HG03457 (cell line): ENCODE data around the gene TMEM223.
"Not testable (repeated sequence)": the region's sequence is repeated elsewhere in the genome, so short reads cannot be mapped to it uniquely, and the experiment has no call there.

ENCODE experiments used
- ATAC-seq: cut with Tn5 transposase; IDR thresholded peaks from one replicate; pipeline ENCODE4 v1.9.1; 2021; ENCODE audit warnings: moderate number of reproducible peaks; ENCODE audit not compliant: unreplicated experiment

TMEM223 gene, protein sequence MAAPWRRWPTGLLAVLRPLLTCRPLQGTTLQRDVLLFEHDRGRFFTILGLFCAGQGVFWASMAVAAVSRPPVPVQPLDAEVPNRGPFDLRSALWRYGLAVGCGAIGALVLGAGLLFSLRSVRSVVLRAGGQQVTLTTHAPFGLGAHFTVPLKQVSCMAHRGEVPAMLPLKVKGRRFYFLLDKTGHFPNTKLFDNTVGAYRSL

GRCh38 chr11:62791501-62792201, at the start of gene TMEM223:
Gene TMEM223, minus strand, starts transcription at chr11:62792006. Its CDS starts 12 bp downstream, at chr11:62791994.
- ATAC-seq, result peak; percentile 47

DNA sequence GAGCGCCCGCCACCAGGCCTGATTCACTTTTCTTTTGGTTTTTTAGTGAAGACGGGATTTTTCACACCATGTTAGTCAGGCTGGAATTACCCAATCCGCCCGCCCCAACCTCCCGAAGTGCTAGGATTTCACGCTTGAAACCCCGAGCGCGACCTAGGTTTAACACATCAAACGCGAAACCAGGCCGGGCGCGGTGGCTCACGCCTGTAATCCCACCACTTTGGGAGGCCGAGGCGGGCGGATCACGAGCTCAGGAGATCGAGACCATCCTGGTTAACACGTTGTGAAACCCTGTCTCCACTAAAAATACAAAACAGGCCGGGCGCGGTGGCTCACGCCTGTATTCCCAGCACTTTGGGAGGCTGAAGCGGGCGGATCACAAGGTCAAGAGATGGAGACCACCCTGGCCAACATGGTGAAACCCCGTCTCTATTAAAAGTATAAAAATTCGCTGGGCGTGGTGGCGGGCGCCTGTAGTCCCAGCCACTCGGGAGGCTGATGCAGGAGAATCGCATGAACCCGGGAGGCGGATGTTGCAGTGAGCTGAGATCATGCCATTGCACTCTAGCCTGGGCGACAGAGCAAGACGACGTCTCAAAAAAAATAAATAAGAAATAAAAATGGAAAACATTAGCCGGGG, 49.0 kb upstream of the TMEM223 start:
- ATAC-seq, result not testable (repeated sequence)

DNA sequence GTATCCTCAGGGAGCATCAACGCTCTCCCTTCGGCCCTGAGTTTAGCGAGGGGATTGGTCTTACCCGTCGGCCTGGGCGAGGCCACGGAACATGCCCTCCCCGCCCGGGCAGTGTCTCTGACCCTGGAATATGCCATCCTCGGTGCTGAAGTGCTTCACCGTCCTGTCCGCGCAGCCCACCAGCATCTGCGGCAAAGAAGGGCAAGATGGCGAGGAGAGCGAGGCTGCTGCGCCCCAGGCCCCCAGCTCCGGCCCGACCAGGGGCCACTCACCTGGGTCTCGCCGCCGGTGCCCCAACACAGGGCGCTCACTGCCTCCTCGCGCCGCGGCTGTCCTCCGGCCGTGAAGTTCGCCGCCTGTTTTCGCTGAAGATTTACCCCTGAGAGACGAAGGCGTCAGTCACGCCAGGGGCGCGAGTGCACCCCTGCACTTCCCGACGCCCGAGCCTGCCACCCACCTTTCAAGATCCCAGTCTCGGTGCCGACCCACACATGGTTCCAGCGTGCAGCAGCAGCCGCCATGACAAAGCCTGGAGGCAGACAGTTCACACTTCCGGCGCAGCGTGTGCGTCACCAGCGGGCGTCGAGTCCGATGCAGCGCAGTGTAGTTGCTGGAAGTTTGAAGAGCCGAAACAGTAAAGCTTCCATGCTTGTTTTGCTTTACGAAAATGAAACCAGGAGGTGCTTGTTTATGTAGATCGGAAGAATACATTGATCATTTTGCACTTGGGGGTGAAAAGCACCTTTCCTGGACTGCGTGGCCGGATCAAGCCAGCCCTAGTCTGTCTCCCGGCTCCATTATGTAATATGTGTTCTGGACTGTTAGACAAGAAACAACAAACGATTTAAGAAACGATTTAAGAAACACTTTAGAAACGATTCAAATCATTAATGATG, 47.5 kb upstream of the TMEM223 start, which contains the start of gene WDR74:
Gene WDR74, minus strand, starts transcription at position 541 of the 896 bp plus-strand sequence. Its CDS starts 20 bp downstream, at position 521.
- ATAC-seq, result peak; percentile 35

DNA sequence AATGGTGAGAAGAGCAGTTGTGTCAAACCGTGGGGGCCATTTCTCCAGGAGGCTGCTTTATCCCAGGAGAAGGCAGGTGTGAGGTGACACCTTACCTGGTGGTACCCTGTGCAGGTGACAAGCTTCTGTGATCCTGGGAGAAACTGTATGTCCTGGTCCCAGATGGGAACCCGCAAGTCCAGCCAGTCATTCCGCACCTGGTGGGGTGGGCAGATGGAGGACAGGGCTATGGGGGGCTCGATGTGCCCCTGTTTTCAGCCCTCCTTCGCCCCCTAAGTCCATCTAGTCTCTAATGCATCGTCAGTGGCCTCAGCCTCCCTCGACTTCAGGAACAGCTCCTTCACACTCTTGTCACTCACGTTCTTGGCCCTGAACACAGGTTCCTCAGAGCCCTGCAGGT, 43.5 kb upstream of the TMEM223 start:
- no peak for ATAC-seq

GRCh38 chr11:62832336-62833234, 40.8 kb upstream of the TMEM223 start, which contains the start of gene TEX54:
Gene TEX54, minus strand, starts transcription at chr11:62832841.
- ATAC-seq, result peak; percentile 8

- ATAC-seq, result peak; percentile 58
These were observed 39.9 kb upstream of the TMEM223 start, which contains the start of gene STX5 for GRCh38 chr11:62831520-62832335. Gene STX5, minus strand, starts transcription at chr11:62832051. Its CDS starts 808 bp downstream, at chr11:62831243.

DNA sequence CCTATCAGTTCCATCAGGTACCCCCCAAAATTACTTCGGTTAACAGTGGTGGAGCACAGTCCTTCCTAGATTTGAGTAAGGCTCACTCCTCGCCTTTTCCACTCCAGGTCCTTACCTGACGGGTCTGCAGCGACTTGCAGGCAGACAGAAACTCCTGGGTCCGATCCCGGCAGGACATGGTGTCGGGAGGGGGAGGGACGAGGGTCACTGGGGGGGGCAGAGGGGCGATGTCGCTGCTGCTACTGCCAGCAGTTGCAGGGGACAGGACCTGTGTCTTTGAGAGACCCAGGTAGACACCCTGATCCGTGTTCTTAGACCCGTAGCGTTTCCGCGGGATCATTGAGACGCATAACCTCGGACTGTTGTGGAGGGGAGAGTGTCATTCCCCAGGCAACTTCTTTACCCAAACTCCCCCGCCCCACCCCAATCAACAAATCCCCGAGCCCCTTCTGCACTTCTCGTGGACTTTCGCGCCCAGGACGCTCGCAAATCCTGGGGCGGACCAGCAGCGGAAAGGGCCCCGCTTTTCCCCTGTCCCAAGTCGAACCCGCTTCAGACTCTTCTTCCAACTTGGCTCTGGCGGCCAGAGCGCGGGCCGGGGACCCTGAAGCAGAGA, 39.2 kb upstream of the TMEM223 start:
- no peak for ATAC-seq

DNA sequence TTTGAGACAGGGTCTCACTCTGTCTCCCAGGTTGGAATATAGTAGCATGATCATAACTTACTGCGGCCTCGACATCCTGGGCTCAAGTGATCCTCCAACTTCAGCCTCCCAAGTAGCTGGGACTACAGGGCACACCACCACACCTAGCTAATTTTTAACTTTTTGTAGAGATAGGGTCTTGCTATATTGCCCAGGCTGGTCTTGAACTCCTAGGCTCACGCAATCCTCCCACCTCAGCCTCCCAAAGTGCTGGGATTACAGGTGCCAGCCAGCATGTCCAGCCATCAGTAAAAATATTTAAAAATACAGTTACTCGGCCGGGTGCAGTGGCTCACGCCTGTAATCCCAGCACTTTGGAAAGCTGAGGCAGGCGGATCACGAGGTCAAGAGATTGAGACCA, 36.3 kb upstream of the TMEM223 start:
- ATAC-seq, result not testable (repeated sequence)

GRCh38 chr11:62823677-62824076, 31.9 kb upstream of the TMEM223 start:
- ATAC-seq, result no peak

- no peak for ATAC-seq
These were observed 25.3 kb upstream of the TMEM223 start for GRCh38 chr11:62817129-62817528.

GRCh38 chr11:62816557-62816956, 24.8 kb upstream of the TMEM223 start:
- ATAC-seq, result no peak

GRCh38 chr11:62811659-62812058, 19.9 kb upstream of the TMEM223 start:
- no peak for ATAC-seq

GRCh38 chr11:62810748-62811147, 18.9 kb upstream of the TMEM223 start:
- no peak for ATAC-seq

DNA sequence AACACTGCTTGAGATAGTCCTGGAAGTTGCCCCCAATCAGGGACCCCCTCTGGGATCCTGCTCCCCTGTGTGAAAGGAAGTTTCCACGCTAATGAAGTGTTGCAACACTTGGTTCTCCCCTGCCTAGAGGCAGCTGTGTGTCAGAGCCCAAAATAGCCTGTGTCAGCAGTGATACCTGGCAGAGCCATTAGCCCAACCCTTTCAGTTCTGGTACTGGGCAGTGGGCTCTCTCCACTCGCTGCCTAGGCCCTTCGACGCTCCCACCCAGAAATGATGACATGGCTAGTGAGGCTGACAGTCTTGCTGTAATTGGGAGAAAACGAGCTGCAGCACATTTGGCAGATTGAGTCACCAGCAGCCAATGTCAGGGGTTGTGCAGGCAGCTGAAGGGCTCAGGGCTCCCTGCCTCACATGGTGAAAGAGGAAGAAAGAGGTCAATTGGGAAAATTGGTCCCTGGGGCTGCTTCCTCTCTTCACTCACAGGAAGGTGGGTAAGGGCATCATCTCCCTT, 14.9 kb upstream of the TMEM223 start:
- ATAC-seq, result no peak

- ATAC-seq, result no peak
These were observed 14.2 kb upstream of the TMEM223 start for GRCh38 chr11:62805961-62806441.

DNA sequence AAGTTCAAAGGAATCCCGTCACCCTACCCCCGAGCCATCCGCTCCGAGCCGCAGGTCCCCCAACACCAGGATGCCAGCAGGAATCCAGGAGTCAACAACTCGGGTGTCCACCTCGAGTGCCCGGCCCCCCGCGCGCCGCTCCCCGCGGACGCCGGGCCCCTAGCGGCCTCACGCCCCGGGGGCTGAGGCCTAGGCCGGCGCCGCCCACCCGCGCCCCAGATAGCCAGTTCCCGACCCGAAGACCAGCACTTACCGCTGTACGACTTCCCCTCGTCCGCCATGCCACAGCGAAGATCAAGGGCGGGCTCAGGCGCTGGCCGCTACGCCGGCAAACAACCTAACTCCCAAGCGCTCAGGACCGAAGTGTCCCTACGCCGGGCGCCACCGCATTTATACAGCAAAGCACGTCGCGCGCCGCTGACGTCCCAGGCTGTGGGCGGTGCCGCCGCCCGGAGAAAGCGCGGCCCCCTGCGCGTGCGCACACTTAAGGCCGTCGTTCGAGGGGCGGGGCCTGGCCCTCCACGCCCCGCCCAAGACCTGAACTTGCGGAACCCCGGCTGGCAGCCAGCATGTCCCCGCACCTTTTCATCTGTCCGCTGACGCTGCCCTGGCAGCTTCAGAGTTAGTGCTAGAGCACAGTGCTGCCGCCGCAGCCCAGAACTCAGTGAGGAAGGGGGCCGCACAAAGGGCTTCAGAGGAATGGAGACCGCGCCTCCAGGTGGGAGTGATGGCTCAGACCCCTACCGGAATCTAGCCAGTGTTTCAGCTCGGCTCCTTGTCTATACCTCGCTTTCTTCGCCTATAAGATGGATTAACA, 13.5 kb upstream of the TMEM223 start, which contains the start of gene NXF1:
Gene NXF1, minus strand, starts transcription at position 365 of the 817 bp plus-strand sequence. Its CDS starts 84 bp downstream, at position 281.
- peak; percentile 66 for ATAC-seq
